ENCODE measurements around the gene JMJD4. TPM values are rescaled to one million over a fixed set of nuclear protein-coding genes. Genes with fewer than 3 reads are reported as not detected.

The JMJD4 gene
- total RNA-seq, 1 donor from 2014 or later, result 10.7 TPM

DNA sequence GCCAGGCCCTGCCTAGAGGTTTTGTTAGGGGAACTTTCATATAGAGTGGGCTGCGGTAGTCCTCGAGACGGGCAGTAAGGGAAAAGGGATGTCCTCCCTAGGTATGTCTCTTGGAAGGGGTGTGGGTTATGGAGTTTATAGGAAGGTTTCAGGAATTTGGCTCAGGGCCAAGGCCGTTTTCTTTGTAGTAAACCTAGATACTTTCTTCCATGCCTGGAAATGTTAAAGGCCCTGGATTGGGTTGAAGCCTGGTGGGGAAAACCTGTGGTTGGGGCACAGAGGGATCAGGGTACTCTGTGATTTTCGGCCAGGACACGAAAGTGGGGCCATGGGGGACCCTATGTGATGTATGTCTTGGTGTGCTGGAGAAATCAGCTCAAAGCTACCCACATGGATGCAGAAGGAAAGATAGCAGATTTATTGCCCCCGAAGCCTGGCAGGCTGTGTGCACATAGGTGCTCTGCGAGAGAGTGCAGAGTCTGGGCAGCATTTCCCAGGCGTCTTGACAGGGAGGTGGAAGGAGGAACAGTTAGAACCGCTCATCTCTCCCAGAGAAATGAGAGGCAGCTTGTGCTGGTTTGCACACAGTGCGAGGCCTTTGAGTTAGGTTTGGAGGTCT lies 1.8 kb upstream of the JMJD4 start:
- peak; percentile 53 for DNase-seq (ENCODE audit: low spot score)
- intact Hi-C loops (cut with DNase I), result loop anchor here (5.0 kb wide), 2 partner anchors 50 to 345 kb away; partner anchors contain the start of gene ARF1

DNA sequence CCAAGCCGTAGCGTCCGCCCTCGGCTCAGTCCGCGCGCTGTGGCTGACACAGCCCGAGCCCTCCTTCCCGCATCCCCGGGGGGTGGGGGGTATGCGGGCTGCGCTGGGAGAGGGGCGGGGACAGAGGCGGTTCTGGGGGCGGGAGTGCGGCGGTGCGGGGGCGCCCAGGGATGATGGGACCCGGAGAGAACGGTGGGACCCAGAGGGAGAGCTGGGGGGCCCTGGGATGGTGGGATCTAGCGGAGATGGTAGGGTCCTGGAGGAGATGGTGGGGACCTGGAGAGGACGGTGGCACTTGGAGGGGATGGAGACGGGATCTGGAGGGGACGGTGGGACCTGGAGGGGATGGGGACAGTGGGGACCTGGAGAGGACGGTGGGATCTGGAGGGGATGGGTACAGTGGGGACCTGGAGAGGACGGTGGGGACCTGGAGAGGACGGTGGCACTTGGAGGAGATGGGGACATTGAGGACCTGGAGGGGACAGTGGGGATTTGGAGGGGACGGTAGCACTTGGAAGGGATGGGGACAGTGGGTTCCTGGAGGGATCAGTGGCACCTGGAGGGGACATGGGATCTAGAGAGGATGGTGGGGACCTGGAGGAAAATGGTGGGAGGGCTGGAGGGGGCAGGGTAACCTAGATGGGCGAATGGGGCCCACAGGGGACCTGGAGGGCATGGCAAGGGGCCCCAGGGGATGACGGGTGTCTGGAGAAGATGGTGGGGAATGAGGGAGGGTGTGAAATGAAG lies 610 bp upstream of the JMJD4 start:
- intact Hi-C loops (cut with DNase I), result loop anchor here (2.0 to 5.0 kb wide), 3 partner anchors 52 to 347 kb away; partner anchors contain the start of genes ARF1 and WNT9A
- no peak for DNase-seq (ENCODE audit: low spot score)

DNA sequence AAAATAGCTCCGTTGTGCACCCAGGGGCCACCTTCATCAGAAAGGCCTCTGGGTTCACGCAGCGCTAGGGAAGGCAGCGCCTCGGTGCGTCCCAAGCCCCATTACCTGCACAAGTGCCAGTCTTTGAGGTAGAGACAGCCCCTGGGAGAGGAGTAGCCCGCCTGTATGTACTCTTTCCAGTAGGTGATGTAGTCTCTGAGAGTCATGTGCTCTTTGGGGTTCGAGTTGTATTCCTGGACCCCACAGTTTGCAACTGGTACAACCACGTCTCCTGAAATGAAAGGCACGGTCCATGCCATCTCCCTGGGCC lies 601 bp downstream of the JMJD4 start:
- intact Hi-C loops (cut with DNase I), result loop anchor here (2.0 to 5.0 kb wide), 3 partner anchors 172 to 252 kb away; partner anchors contain the start of genes WNT9A and ZNF678
- DNase-seq (ENCODE audit: low spot score), result peak; percentile 65

DNA sequence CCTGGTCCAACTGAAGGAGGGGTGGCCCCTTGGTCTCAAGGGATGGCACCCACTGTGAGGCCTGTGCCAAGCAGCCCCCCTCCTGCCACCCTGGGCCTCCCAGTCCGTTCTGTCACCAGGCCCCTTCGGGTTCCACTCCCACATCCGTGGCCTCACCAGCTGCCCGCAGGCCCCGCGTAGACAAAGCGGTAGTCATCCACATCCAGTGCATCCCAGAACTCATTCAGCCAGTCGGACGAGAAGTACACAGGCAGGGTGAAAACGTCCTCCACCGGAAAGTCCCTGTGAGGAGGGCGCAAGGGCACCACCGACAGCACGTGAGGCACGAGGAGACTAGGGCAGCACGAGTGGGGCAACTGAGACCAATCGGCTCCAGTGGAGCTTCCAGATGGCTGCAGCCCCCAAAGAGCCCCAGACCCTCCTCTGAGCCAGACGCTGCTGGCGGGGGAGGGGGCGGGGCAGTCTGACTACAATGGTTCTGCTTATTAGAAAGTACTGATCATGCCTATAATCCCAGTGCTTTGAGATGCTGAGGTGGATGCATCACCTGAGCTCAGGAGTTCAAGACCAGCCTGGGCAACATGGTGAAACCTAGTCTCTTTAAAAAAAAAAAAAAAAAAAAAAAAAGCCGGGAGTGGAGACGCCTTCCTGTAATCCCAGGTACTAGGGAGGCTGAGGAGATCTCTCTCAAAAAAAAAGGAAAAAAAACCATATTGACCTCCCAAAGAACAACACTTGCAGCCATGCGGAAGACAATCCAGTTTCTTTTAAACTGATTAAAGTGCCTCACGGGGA lies 1.2 kb downstream of the JMJD4 start:
- peak; percentile 73 for DNase-seq (ENCODE audit: low spot score)
- intact Hi-C loops (cut with DNase I), result loop anchor here (2.0 to 5.0 kb wide), 3 partner anchors 172 to 252 kb away; partner anchors contain the start of genes WNT9A and ZNF678

DNA sequence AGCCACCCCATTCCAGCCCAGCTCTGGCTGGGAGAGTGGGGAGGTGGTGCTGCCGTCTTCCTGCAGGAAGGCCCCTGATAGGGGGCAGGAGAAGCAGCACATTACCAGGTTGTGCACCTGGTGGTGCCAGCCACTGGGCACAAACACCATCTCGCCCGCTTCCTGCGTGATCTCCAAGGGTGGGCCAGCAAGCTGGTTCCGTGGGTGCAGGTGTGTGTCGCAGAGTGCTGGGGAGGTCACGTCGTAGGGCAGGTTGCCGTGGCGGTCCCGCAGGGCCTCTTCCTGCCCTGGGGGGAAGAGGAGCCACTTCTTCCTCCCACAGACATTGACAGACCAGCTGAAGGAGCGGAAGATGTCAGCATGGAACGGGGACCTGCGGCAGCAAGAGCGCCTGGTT lies 1.8 kb downstream of the JMJD4 start:
- intact Hi-C loops (cut with DNase I), result loop anchor here (5.0 kb wide), 2 partner anchors 171 to 251 kb away; partner anchors contain the start of gene ZNF678
- DNase-seq (ENCODE audit: low spot score), result peak; percentile 56

DNA sequence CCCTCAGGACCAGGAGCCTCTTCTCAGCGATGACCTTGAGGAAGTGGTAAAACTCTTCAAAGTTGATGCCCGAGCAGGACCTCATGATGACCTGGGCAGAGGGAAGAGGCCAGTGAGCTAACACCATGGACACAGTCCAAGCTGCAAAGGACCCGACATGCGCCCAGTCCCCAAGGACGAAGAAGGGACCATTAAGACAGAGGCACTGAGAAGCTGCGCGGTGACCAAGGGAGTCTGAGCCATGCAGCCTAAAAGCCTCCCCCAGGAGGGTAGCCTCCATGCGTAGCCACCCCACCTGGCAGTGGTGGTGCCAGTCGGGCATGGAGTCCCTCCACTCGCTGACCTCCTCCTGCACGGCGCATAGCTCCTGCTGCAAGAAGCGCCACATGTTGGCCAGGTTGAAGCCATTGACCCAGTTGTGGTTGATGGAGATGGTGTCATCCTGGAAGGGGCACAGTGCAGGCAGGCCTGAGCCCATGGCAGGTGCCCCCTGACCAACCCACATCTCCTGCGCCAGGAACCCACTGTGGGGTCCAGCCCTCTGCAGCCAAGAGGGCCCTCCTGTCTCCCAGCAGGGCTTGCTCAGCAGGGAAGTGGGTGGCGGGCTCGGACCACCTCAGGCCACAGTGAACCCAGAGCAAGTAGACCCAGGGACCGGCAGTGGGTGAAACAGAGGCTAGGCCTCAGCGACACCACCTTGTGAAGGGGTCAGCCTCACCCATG lies 2.4 kb downstream of the JMJD4 start:
- intact Hi-C loops (cut with DNase I), result loop anchor here (5.0 kb wide), 2 partner anchors 170 to 250 kb away; partner anchors contain the start of gene ZNF678
- peak; percentile 62 for DNase-seq (ENCODE audit: low spot score)

DNA sequence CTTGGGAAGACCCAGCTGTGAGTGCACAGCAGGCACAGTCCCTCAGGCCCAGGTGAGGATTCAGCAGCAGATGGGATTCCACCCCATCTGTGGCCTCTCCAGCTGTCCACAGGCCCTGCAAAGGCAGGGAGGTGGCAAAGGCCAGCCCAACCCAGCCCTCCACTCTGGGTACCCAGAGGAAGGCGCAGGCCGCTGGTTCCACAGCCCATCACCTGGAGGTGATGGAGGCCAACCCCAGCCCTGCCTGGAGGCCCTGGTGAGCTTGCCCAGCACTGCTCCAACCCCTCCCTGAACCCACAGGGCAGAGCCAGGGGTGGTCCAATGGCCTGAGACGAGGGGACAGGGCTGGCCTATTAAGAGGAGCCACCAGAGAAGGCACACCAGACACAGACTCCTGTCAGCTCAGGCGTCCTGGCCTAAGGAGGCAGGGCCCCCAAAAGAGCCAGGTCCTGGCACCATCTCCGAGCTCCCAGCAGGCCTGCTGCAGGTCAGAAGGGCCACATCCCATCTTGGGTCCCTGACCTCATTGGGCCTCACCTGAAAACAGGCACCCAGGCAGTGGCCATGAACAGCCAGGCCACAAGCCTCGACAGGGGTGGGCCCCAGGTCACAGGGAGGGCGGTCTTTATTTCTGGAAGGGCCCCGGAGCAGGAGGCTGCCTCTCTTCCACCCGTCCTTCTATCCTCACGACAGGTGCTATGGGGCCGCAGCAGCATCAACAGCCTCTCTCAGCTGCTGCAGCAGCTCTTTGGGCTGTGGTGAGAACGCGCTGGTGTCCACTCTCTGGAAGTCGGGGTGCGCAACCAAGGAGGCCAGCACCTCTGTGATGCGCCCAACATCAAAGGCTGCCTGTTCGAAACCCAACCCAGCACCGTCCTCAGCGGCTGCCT lies 3.2 kb downstream of the JMJD4 start:
- peak; percentile 73 for DNase-seq (ENCODE audit: low spot score)
- intact Hi-C loops (cut with DNase I), result loop anchor here (5.0 kb wide), 2 partner anchors 170 to 250 kb away; partner anchors contain the start of gene ZNF678

DNA sequence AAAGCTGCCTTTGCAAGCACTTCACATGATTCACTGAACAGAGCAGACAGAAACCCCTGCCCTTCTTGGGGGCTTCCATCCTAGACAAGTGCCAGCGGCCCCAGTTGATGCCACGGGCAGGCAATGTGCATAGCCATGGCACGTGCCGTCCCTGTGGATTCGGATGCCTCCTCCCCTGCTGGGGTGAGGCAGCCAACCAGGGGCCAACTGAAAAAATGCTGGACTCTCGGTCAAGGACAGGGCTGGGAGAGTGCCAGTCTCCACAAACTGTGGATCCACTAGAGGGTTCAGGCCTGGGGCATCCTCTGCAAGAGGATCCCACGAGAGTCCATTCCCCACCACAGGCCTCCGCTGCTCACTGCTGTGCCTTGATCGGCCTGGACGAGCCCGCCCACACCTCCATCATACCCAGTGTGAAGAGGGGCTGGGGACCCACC lies 3.8 kb downstream of the JMJD4 start:
- intact Hi-C loops (cut with DNase I), result loop anchor here (5.0 kb wide), 2 partner anchors 169 to 249 kb away; partner anchors contain the start of gene ZNF678
- DNase-seq (ENCODE audit: low spot score), result peak; percentile 56

DNA sequence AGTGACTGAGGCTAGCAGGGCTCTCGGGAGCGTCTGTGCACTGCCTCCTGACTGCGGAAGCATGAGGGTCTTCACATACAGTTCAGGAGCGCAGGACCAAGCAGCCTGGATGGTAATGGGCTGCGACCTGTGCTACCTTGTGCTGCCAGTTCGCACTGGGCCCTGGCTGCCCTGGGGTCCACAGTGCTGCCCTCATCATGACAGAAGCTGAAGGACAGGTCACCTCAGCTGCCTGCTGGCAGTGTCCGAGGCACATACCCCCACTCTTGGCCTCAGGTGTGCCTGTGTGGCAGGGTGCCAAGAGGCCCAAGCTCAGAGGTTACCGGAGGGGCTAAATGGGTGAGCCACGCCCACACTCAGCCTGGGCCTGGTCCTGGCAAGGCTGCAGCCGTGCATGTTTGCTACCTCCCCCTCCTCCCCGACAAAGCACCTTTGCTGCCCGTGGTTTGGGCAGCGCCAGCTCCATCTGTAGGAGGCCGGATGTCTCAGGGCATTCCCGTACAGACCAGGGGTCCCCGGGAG lies 4.4 kb downstream of the JMJD4 start:
- intact Hi-C loops (cut with DNase I), result loop anchor here (5.0 kb wide), 2 partner anchors 168 to 248 kb away; partner anchors contain the start of gene ZNF678
- peak; percentile 71 for DNase-seq (ENCODE audit: low spot score)

DNA sequence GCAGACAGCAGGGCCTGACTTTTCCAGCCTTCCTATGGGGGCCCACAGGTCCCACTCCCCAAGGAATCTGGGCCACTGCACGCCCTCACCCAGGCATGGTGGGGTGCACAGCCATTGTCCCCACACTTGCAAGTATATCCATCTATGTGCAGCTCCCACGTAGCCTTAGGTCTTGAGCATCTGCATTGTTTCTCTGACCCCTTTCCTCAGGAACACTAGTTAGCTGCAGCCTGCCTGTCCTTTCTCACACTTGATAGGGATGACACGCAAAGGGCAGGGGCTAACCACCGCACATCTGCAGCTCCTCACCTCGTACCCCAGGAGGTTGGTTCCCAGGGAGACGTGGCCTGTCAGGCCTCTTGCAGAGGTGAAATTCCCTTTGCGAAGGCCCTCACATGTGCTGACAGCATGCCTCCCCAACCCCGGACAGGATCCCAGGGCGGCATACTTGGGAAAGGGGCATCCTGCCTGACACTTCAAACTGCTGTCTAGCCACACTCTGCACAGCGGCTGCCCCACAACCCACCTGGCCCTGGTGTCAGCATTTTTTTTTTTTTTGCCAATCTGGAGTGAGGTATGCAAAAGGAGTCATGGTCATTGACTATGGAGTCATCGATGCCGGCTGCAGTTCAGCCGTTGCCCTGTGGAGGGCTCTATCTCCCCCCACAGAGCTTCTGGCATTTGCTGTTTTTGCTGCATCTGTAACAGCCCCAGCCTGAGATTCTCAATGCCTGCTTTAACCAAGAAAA lies 5.0 kb downstream of the JMJD4 start:
- DNase-seq (ENCODE audit: low spot score), result peak; percentile 67

DNA sequence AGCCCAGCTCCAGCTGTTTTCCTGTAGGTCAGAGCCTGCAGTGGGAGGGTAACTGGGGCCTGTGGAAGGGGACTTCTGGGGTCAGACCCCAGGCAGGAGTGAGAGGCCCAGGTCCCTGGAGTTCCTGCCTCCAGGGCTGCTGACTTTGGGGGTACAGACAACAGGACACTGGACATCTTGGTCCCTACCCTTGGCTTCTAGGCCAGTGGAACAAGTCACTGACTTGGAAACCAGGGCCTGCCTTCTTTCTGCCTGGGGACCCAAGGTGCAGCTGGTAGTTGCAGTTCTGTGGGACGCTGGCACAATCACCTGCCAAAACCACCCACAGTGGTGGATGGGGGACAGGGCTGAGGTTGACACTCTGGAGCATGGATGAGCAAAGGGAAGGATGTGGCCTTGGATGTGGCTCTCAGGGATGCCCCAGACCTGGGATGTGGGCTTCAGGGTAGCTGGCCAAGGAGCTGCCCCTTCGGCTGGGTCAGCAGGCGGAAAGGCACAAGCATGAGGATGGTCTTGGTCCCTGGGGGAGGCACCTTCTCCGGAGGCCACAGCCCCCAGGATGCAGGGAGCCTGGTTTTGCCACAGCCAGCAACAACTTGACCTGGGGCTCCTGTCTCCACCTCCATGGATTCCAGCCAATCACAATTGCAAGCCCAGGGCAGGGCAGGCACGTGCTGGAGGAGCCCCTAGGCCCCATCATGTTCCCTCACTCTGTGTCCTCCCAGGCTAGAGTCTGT lies 5.8 kb downstream of the JMJD4 start:
- peak; percentile 47 for DNase-seq (ENCODE audit: low spot score)
- intact Hi-C loops (cut with DNase I), result loop anchor here (5.0 kb wide), 2 partner anchors 33 to 187 kb away; no protein-coding TSS in a partner anchor

More for the DNA sequence above, 5.0 kb downstream of the JMJD4 start:
- intact Hi-C loops (cut with DNase I), result loop anchor here (5.0 kb wide), 4 partner anchors 32 to 248 kb away; partner anchors contain the start of gene ZNF678

DNA sequence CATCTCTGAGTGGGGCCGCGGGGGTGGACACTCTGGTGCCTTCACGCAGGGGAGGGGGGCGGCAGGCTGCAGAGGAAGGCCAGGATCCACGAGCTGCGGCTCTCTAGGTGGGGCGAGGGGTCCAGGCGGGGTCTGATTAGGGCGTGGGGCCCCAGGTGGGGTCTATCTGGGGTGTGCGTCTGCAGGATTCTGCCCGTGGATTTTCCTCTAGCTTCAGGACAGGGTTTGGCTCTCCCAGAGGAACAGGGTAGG lies 6.3 kb downstream of the JMJD4 start:
- DNase-seq (ENCODE audit: low spot score), result no peak
- intact Hi-C loops (cut with DNase I), result loop anchor here (5.0 kb wide), 2 partner anchors 33 to 187 kb away; no protein-coding TSS in a partner anchor

DNA sequence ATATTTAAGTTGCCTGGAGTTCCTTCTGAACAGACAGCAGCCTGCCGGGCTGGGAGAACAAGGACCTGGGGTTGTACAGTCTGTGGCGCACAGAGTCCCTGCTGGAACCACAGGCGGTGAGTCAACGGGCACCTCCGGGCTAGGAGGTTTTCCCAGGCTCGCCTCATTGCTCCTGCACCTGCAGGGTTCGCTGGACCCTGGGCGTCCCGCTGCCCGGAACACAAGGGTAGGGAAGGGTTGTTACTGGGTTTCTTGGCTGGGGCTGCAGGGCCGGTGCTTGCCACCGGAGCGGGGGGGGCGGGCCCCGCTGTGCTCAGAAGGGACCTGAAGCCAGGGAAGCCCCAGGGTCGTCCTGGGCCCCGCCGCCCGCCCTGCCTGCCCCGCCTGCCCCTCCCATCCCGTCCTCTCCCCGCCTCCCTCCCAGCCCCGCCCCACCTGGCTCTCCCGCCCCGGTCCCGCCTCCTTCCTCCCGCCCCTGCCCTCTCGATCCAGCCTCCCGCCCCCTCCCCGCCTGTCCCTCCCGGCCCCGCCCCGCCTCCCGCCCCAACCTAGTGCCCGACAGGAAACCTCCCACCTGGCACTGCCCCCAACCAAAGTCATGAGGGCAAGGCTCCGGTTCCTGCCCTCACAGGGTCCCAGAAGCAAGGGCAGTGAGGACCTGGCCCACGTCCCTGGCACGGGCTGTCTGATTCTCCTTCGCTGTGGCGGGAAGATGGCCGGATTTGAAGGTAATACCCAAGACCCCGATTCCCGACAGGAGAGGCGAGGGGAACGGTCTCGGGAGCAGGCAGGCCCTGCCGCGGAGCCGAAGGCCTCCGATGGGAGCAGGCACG lies 6.8 kb downstream of the JMJD4 start:
- intact Hi-C loops (cut with DNase I), result loop anchor here (5.0 kb wide), 2 partner anchors 34 to 186 kb away; no protein-coding TSS in a partner anchor

DNA sequence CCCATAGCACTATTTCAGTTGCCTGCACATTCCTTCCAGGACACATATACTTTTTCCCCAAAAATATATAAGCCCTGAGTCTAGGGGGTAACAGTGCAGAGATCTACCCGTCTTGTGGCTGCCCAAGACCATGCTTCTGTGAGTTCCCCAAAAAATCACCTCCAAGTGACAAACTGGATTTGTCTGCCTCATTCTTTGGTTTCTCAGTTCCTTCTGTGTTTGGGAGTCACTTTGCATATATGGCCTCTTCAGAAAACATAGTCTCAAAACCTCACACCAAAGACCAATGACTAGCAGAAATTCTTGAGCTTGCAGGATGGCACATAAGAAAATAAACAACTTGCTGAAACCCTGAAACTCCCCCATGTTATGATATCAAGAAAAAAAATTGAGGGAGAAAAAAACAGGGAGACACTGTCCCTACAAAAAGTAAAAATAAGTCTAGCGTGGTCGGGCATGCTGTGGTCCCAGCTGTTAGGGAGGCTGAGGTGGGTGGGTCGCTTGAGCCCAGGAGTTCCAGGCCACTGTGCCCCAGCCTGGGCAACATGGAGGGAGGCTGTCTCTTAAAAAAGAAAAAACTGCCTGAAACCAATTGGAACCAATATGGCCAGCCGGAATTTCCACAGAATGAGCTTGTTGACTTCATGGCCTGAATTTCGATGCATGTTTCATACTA lies 8.0 kb downstream of the JMJD4 start:
- no peak for DNase-seq (ENCODE audit: low spot score)
- intact Hi-C loops (cut with DNase I), result loop anchor here (5.0 kb wide), 2 partner anchors 35 to 185 kb away; no protein-coding TSS in a partner anchor

More for the DNA sequence above, 6.8 kb downstream of the JMJD4 start:
- peak; percentile 88 for DNase-seq (ENCODE audit: low spot score)

DNA sequence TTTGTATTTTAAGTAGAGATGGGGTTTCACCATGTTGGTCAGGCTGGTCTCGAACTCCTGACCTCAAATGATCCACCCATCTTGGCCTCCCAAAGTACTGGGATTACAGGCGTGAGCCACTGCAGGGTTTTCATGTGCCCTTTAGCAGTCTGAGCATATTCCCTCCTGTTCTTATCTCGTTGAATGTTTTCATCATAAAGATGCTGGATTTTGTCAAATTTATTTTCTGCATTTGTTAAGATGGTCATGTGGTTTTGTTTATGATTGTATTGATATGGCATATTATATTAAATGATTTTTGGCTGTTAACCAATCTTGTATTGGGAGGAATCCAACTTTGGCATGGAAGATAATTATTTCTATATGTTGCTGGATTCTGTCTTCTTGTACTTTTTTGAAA lies 8.8 kb downstream of the JMJD4 start:
- no peak for DNase-seq (ENCODE audit: low spot score)
- intact Hi-C loops (cut with DNase I), result loop anchor here (5.0 kb wide), 2 partner anchors 36 to 184 kb away; no protein-coding TSS in a partner anchor

All from cardiac septum (tissue), 1 donor.